Lower leg skin (tissue), 4 donors: ENCODE results near the gene ABCC9. TPM values are rescaled to one million over a fixed set of nuclear protein-coding genes. Genes with fewer than 3 reads are reported as not detected.

ENCODE experiments used
- DNase-seq, 2 donors: peaks; one replicate each; pipeline ENCODE4 v3.0.0-alpha.2; 2019; ENCODE audit warnings: low spot score in 2 of 2
- H3K4me3 ChIP-seq: fragments of 200-600 bp; sonication (generic); 2 replicates; pipeline ENCODE4 v1.5.1; 2017; ENCODE audit warnings: mild to moderate bottlenecking, low read depth; ENCODE audit not compliant: poor library complexity, severe bottlenecking
- CTCF ChIP-seq, 3 donors: fragments of 450-650 bp; IDR thresholded peaks; one replicate each; pipeline ENCODE4 v1.5.1; 2016; ENCODE audit warnings: antibody characterized with exemption in 3 of 3, mild to moderate bottlenecking in 3 of 3, moderate library complexity in 2 of 3
- POLR2A ChIP-seq, 2 donors: fragments of 450-650 bp; IDR thresholded peaks; one replicate each; pipeline ENCODE4 v1.6.1; 2016 to 2017; ENCODE audit warnings: antibody characterized with exemption in 2 of 2, mild to moderate bottlenecking in 1 of 2, moderate library complexity in 1 of 2
- WGBS, 2 donors: methylation state at CpG; one replicate each; pipeline ENCODE4 v1.1.5; 2018; 5-methylcytosine and 5-hydroxymethylcytosine counted together
- intact Hi-C: fragments of 100-400 bp; cut with DNase I; formaldehyde crosslinking; loops from one replicate; pipeline ENCODE4 v1.15.0; 2023; ENCODE audit warnings: low total_unique reads
- total RNA-seq, 4 donors: library from RNA; depleted of rRNA; stranded (reverse); fragments of >200 nt; gene quantifications; one replicate each; pipeline ENCODE4 v1.1.0, GENCODE V29; 2016

The ABCC9 gene
- total RNA-seq, 4 donors from 2014 or later, result 2.5 to 15.9 (median 7.2) TPM

- intact Hi-C loops, result no loop called here
- no peak for DNase-seq
- no peak overlapping the region for H3K4me3 ChIP-seq
- TF ChIP-seq POLR2A (IDR thresholded peaks at IDR 0.05) (no peak), CTCF (IDR thresholded peaks at IDR 0.05) (no peak)
- 73 to 78% methylated on average over 3 of the region's 3 CpGs for WGBS, 2 donors
Measured at GRCh38 chr12:21776175-21776574, 165.1 kb downstream of the ABCC9 start.

DNA sequence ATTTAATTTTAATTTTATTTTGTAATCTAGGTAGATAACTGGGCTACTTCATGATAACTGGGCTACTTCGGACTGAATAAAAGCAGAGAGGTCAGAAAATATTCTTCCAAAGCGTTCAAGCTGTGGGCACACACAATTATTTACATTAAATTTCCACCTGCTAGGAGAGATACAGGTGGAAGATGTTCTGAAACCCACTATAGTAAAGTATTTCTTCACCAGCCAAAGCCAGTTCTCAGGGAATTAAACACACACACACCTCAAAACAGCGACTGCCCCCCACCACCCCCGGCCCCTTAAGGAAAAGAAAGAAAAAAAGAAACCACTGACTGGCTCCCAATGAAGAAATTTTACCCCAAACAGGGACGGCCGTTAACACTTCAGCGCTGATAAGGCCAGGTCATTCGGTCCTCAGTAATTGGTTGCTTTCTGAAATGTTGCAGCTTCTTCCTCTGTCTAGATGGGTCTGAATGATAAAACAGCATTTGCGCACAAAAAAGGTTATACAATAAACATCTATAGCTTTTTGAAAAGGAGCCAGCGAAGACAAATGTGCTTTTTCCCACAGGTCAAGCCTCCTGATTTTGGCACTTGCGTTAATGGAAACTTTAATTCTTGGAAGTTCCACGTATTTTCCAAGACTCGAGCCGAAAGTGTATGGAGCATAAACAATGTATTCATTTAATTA lies 165.9 kb downstream of the ABCC9 start:
- DNase-seq, result no peak
- H3K4me3 ChIP-seq, result no peak overlapping the region
- intact Hi-C loops, result no loop called here
- TF ChIP-seq POLR2A (IDR thresholded peaks at IDR 0.05), result no peak
- WGBS, 2 donors, result 42 to 46% methylated on average over 14 of the region's 14 CpGs

GRCh38 chr12:21774358-21775132 lies 166.7 kb downstream of the ABCC9 start, which contains the start of gene KCNJ8:
TSS of gene KCNJ8 (minus strand) at chr12:21774706. CDS start at chr12:21773616, 1,090 bp downstream.
- 1% methylated on average over 37 to 46 of the region's 49 CpGs for WGBS, 2 donors
- intact Hi-C loops, result no loop called here
- peak; percentile 18 to 92 for DNase-seq
- TF ChIP-seq POLR2A (IDR thresholded peaks at IDR 0.05) (no peak), CTCF (IDR thresholded peaks at IDR 0.05) (no peak)
- peak within 1 kb of the TSS; percentile 38 for H3K4me3 ChIP-seq

GRCh38 chr12:21773806-21774205 lies 167.4 kb downstream of the ABCC9 start:
- DNase-seq, result no peak
- TF ChIP-seq CTCF (IDR thresholded peaks at IDR 0.05) (no peak), POLR2A (IDR thresholded peaks at IDR 0.05) (no peak)
- intact Hi-C loops, result no loop called here
- WGBS, 2 donors, result 27 to 29% methylated on average over 10 of the region's 10 CpGs
- no peak overlapping the region for H3K4me3 ChIP-seq

DNA sequence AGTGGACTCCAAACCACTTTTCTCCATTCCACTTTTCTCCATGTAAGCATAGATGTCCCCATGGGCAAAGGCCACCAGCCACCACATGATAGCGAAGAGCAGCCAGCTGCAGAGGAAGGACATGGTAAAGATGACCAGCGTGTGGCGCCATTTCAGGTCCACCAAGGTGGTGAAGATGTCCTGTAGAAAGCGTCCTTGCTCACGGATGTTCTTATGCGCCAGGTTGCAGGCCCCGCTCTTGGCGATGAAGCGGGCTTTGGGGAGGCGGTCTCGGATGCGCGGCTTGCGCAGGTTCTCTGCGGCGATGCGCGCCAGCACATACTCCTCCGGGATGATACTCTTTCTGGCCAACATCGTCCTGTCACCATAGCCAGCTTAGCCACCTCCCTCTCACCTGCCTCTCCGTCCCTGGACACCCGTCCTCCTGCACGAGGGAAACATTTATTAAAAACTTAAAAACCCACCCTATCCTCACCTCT lies 167.9 kb downstream of the ABCC9 start:
- DNase-seq, result peak in 1 of 2 donors; percentile 87
- H3K4me3 ChIP-seq, result no peak overlapping the region
- TF ChIP-seq CTCF (IDR thresholded peaks at IDR 0.05) (no peak), POLR2A (IDR thresholded peaks at IDR 0.05) (no peak)
- intact Hi-C loops, result no loop called here
- WGBS, 2 donors, result 47 to 49% methylated on average over 23 of the region's 23 CpGs

DNA sequence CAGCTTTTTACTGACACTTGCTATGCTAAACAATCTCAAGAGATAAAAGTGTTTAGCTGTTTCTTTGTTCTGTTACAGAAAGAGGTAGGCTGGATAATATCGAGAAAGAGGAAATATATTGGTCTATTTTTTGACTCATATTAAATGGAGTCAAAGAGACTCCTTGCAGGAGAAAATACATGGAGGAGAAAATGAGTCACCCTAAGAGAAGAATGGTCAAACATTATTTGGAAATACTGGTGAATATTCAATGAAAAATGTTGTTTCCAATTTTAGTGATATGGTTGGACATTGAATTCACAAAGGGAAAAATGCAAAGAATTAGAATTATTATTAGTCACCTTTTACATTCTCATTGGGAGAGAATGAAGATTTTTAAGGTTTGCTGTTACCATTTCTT lies 169.9 kb downstream of the ABCC9 start:
- intact Hi-C loops, result no loop called here
- DNase-seq, result no peak
- no peak for TF ChIP-seq POLR2A (IDR thresholded peaks at IDR 0.05)
- TF ChIP-seq CTCF (IDR thresholded peaks at IDR 0.05), result no peak
- WGBS, 2 donors, result 60 to 71% methylated on average over 1 of the region's 1 CpG
- H3K4me3 ChIP-seq, result no peak overlapping the region
